B cell (primary cell): ENCODE results near the gene MTFMT. TPM values are rescaled to one million over a fixed set of nuclear protein-coding genes. Genes with fewer than 3 reads are reported as not detected.
"Not testable (repeated sequence)": the region's sequence is repeated elsewhere in the genome, so short reads cannot be mapped to it uniquely, and the experiment has no call there.

ENCODE experiments used
- ATAC-seq: fragments of 200-7000 bp; cut with Tn5 transposase; one replicate; pipeline ENCODE4 v1.10.0; 2021; ENCODE audit warnings: low read depth, mild to moderate bottlenecking, moderate number of reproducible peaks, moderate library complexity
- CTCF ChIA-PET: fragments of 350-600 bp; sonication (Branson Sonifier 250); formaldehyde crosslinking; loops from one replicate; lab custom pipeline; 2021; ENCODE audit warnings: antibody characterized with exemption, inconsistent platforms; lab: Charles Lee
- POLR2A ChIA-PET: fragments of 350-600 bp; sonication (Branson Sonifier 250); formaldehyde crosslinking; loops from one replicate; lab custom pipeline; 2021; ENCODE audit warnings: antibody characterized with exemption; lab: Charles Lee
- DNase-seq: peaks from one replicate; pipeline ENCODE4 v3.0.0; 2013
- H2AFZ ChIP-seq: 2 replicates; pipeline ENCODE4 v1.6.1; 2012; ENCODE audit warnings: mild to moderate bottlenecking, low read depth, low read length; ENCODE audit not compliant: insufficient read depth, poor library complexity, severe bottlenecking
- H3K27ac ChIP-seq, 2 donors: 1 replicate in 1 of 2; 2 replicates in 1 of 2; pipeline ENCODE4 v1.5.1; 2012 to 2013; ENCODE audit warnings: low read length in 2 of 2, mild to moderate bottlenecking in 2 of 2, moderate library complexity in 1 of 2
- H3K27me3 ChIP-seq, 4 experiments: fragments of 200-600 bp in 1 of 4; sonication (generic) in 1 of 4; replicated peaks in 1 of 4; 1 replicate in 2 of 4; 2 replicates in 2 of 4; pipeline versions ENCODE4 v1.6.1 to v1.7.0; 2013 to 2016; ENCODE audit warnings: low read length in 3 of 4, mild to moderate bottlenecking in 2 of 4, mixed read lengths in 1 of 4, moderate library complexity in 1 of 4; ENCODE audit not compliant: insufficient read depth in 4 of 4, control insufficient read depth in 3 of 4; ENCODE audit errors: control extremely low read depth in 1 of 4
- H3K36me3 ChIP-seq, 2 experiments: replicated peaks in 1 of 2; 1 replicate in 1 of 2; 2 replicates in 1 of 2; pipeline versions ENCODE4 v1.6.1 to v1.7.1; 2013; ENCODE audit warnings: low read length in 1 of 2; ENCODE audit not compliant: insufficient read depth in 2 of 2, control insufficient read depth in 1 of 2; ENCODE audit errors: control extremely low read depth in 1 of 2, extremely low read depth in 1 of 2
- H3K4me1 ChIP-seq, 2 donors: fragments of 200-600 bp in 1 of 2; sonication (generic) in 1 of 2; 1 replicate in 1 of 2; 2 replicates in 1 of 2; pipeline versions ENCODE4 v1.5.1 to v1.6.1; 2013 to 2017; ENCODE audit warnings: low read length in 2 of 2; ENCODE audit not compliant: control insufficient read depth in 2 of 2, insufficient read depth in 2 of 2
- H3K4me2 ChIP-seq: replicated peaks from 2 replicates; pipeline ENCODE3; 2012; ENCODE audit warnings: mild to moderate bottlenecking, low read depth, low read length; ENCODE audit not compliant: poor library complexity, severe bottlenecking
- H3K4me3 ChIP-seq, 5 experiments: fragments of 200-600 bp in 1 of 5; sonication (generic) in 1 of 5; 1 replicate in 3 of 5; 2 replicates in 2 of 5; pipeline versions ENCODE4 v1.5.1 to v1.7.0; 2011 to 2016; ENCODE audit warnings: low read length in 4 of 5, mild to moderate bottlenecking in 4 of 5, low read depth in 2 of 5, control low read depth in 1 of 5, moderate library complexity in 1 of 5; ENCODE audit not compliant: insufficient read depth in 1 of 5; ENCODE audit errors: control extremely low read depth in 1 of 5, extremely low read depth in 1 of 5
- H3K79me2 ChIP-seq: fragments of 200-600 bp; sonication (generic); one replicate; pipeline ENCODE4 v1.6.0; 2016; ENCODE audit warnings: low read length; ENCODE audit not compliant: control insufficient read depth, insufficient read depth
- H3K9ac ChIP-seq: fragments of 200-600 bp; sonication (generic); 2 replicates; pipeline ENCODE4 v1.6.1; 2017; ENCODE audit warnings: mild to moderate bottlenecking, low read length, moderate library complexity
- H3K9me3 ChIP-seq, 3 donors: one replicate each; pipeline versions ENCODE4 v1.6.1 to v1.7.1; 2013; ENCODE audit warnings: low read length in 2 of 3; ENCODE audit not compliant: control insufficient read depth in 2 of 3, insufficient read depth in 1 of 3; ENCODE audit errors: control extremely low read depth in 1 of 3
- H4K20me1 ChIP-seq: 2 replicates; pipeline ENCODE4 v1.6.0; 2012; ENCODE audit warnings: mild to moderate bottlenecking, low read length; ENCODE audit not compliant: insufficient read depth, control insufficient read depth, poor library complexity, severe bottlenecking
- H3K27ac Mint-ChIP-seq: one replicate; pipeline ENCODE4 v1.8.0; 2021; ENCODE audit warnings: mixed read lengths
- H3K27me3 Mint-ChIP-seq: one replicate; pipeline ENCODE4 v1.8.0; 2021; ENCODE audit warnings: mixed read lengths
- H3K4me1 Mint-ChIP-seq: one replicate; pipeline ENCODE4 v1.8.0; 2021; ENCODE audit warnings: mixed read lengths
- H3K4me3 Mint-ChIP-seq: one replicate; pipeline ENCODE4 v1.8.0; 2021; ENCODE audit warnings: mixed read lengths
- H3K9me3 Mint-ChIP-seq: one replicate; pipeline ENCODE4 v1.8.0; 2022; ENCODE audit warnings: mixed read lengths; ENCODE audit not compliant: insufficient read depth
- EZH2 ChIP-seq: IDR thresholded peaks from 2 replicates; pipeline ENCODE4 v1.6.1; 2012; ENCODE audit warnings: borderline replicate concordance, low read depth, mild to moderate bottlenecking, moderate library complexity, low read length; ENCODE audit not compliant: insufficient read depth, poor library complexity, severe bottlenecking
- WGBS: methylation state at CpG from one replicate; pipeline ENCODE4 v1.1.5; 2013; ENCODE audit warnings: missing lambda C conversion rate; ENCODE audit not compliant: insufficient coverage; 5-methylcytosine and 5-hydroxymethylcytosine counted together
- intact Hi-C: fragments of 100-400 bp; cut with micrococcal nuclease; formaldehyde crosslinking; loops from one replicate; pipeline ENCODE4 v1.10.0; 2022
- polyA plus RNA-seq: library from polyadenylated mRNA; depleted of rRNA; stranded (reverse); fragments of >200 nt; gene quantifications from 2 replicates; pipeline ENCODE4 v1.2.3, GENCODE V29; 2012
- total RNA-seq, 2 donors: library from RNA; stranded (reverse); fragments of 120-200 nt in 1 of 2; gene quantifications; 1 replicate in 1 of 2; 2 replicates in 1 of 2; pipeline versions ENCODE4 v1.2.3 to v1.2.4, GENCODE V29; 2013 to 2022
- TF ChIP-seq, protein P1 (sequence below): fragments of 200-600 bp; IDR thresholded peaks from one replicate; pipeline ENCODE4 v1.8.0; 2022; ENCODE audit warnings: antibody characterized with exemption, mild to moderate bottlenecking

Gene MTFMT
- total and polyA plus RNA-seq, 2 donors (not counting 1 experiment from before 2014, with no cell fraction given): 10.0 to 14.3 TPM

DNA sequence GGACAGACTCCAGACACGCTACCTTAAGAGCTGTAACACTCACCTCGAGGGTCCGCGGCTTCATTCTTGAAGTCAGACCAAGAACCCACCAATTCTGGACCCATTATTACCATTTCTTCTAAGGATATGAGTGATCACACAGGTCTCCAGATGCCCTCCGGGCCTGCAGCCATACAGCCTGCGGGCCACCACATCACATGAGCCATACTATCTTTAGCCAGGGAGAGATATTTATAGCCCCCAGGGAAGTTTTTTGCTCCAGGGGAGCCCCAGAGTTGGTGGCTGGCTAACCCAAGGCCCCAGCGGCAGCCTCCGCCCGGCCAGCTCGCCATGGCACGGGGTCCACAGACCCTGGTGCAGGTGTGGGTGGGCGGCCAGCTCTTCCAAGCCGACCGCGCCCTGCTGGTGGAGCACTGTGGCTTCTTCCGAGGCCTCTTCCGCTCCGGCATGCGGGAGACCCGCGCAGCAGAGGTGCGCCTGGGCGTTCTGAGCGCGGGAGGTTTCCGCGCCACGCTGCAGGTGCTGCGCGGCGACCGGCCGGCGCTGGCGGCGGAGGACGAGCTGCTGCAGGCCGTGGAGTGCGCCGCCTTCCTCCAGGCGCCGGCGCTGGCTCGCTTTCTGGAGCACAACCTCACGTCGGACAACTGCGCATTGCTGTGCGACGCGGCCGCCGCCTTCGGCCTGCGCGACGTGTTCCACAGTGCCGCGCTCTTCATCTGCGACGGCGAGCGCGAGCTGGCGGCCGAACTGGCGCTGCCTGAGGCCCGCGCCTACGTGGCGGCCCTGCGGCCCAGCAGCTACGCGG lies 47.2 kb upstream of the MTFMT start, which contains the start of gene KBTBD13:
TSS of gene KBTBD13 (plus strand) at position 261 of the 805 bp plus-strand sequence. CDS start at position 331, 70 bp downstream.
- Histone ChIP-seq H2AFZ (no peak within 1 kb of the TSS), H3K9ac (no peak within 1 kb of the TSS), H3K27me3 (peaks cover 0 to 23% (median 5%) of the 10 kb centered on the region in 4 experiments), H3K36me3 (no peaks in the 10 kb centered on the region), H3K79me2 (no peaks in the 10 kb centered on the region), H3K9me3 (peaks cover 0 to 8% (median 0%) of the 10 kb centered on the region in 3 donors), H3K4me2 (peak within 1 kb of the TSS; percentile 65), H3K27ac (no peak within 1 kb of the TSS), H3K4me1 (peaks cover 0 to 6% of the 10 kb centered on the region in 2 donors), H3K4me3 (no peak within 1 kb of the TSS), H4K20me1 (no peaks in the 10 kb centered on the region)
- peaks cover 39% of the 10 kb centered on the region for H3K27me3 Mint-ChIP-seq
- WGBS: 87% methylated on average over 72 of the region's 73 CpGs
- CTCF ChIA-PET: interaction anchor here (0.6 to 4.1 kb wide), 4 partner anchors 11 to 1734 kb away, joined by 3 to 19 read pairs (median 6); no protein-coding TSS in a partner anchor
- peaks cover 9% of the 10 kb centered on the region for H3K4me1 Mint-ChIP-seq
- ATAC-seq (no peak), DNase-seq (no peak)
- TF ChIP-seq, protein P1, sequence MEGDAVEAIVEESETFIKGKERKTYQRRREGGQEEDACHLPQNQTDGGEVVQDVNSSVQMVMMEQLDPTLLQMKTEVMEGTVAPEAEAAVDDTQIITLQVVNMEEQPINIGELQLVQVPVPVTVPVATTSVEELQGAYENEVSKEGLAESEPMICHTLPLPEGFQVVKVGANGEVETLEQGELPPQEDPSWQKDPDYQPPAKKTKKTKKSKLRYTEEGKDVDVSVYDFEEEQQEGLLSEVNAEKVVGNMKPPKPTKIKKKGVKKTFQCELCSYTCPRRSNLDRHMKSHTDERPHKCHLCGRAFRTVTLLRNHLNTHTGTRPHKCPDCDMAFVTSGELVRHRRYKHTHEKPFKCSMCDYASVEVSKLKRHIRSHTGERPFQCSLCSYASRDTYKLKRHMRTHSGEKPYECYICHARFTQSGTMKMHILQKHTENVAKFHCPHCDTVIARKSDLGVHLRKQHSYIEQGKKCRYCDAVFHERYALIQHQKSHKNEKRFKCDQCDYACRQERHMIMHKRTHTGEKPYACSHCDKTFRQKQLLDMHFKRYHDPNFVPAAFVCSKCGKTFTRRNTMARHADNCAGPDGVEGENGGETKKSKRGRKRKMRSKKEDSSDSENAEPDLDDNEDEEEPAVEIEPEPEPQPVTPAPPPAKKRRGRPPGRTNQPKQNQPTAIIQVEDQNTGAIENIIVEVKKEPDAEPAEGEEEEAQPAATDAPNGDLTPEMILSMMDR: no peak
- no peak for TF ChIP-seq EZH2
- intact Hi-C loops: no loop called here
- no peak within 1 kb of the TSS for H3K4me3 Mint-ChIP-seq
- H3K27ac Mint-ChIP-seq: no peak within 1 kb of the TSS
- POLR2A ChIA-PET: no interaction called here
- H3K9me3 Mint-ChIP-seq: no peaks in the 10 kb centered on the region

DNA sequence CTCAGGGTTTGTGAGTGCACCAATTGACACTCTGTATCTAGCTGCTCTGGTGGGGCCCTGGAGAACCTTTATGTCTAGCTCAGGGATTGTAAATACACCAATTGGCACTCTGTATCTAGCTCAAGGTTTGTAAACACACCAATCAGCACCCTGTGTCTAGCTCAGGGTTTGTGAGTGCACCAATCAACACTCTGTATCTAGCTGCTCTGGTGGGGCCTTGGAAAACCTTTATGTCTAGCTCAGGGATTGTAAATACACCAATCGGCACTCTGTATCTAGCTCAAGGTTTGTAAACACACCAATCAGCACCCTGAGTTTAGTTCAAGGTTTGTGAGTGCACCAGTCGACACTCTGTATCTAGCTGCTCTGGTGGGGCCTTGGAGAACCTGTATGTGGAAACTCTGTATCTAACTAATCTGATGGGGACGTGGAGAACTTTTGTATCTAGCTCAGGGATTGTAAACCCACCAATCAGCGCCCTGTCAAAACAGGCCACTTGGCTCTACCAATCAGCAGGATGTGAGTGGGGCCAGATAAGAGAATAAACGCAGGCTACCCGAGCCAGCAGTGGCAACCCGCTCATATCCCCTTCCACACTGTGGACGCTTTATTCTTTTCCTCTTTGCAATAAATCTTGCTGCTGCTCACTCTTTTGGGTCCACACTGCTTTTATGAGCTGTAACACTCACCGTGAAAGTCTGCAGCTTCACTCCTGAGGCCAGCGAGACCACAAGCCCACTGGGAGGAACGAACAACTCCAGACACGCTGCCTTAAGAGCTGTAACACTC lies 46.4 kb upstream of the MTFMT start:
- H3K27me3 ChIP-seq: peaks cover 0 to 18% (median 5%) of the 10 kb centered on the region in 4 experiments
- H3K9me3 ChIP-seq, POLR2A ChIA-PET, H3K79me2 ChIP-seq, H3K4me3 ChIP-seq, H3K4me1 ChIP-seq, H3K4me3 Mint-ChIP-seq, ATAC-seq, H3K36me3 ChIP-seq, H3K4me1 Mint-ChIP-seq, H4K20me1 ChIP-seq, H2AFZ ChIP-seq, H3K4me2 ChIP-seq, H3K9me3 Mint-ChIP-seq, H3K27ac Mint-ChIP-seq, H3K9ac ChIP-seq, DNase-seq, H3K27ac ChIP-seq, intact Hi-C loops: not testable (repeated sequence)
- CTCF ChIA-PET: interaction anchor here (0.6 to 4.1 kb wide), 3 partner anchors 11 to 1734 kb away, joined by 3 to 19 read pairs (median 3); no protein-coding TSS in a partner anchor
- peaks cover 30% of the 10 kb centered on the region for H3K27me3 Mint-ChIP-seq
- 18% methylated on average over 9 of the region's 12 CpGs for WGBS

DNA sequence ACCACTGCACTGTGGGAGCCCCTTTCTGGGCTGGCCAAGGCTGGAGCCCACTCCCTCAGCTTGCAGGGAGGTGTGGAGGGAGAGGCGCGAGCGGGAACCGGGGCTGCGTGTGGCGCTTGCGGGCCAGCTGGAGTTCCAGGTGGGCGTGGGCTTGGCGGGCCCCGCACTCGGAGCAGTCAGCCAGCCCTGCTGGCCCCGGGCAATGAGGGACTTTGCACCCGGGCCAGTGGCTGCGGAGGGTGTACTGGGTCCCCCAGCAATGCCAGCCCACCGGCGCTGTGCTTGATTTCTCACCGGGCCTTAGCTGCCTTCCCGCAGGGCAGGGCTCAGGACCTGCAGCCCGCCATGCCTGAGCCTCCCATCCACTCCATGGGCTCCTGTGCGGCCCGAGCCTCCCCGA lies 45.5 kb upstream of the MTFMT start:
- intact Hi-C loops, H3K4me3 Mint-ChIP-seq, CTCF ChIA-PET, H3K4me1 Mint-ChIP-seq, H3K9ac ChIP-seq, POLR2A ChIA-PET, H3K4me3 ChIP-seq, ATAC-seq, H3K36me3 ChIP-seq, H3K4me1 ChIP-seq, DNase-seq, H3K4me2 ChIP-seq, H3K9me3 ChIP-seq, H2AFZ ChIP-seq, H3K79me2 ChIP-seq, H3K27ac ChIP-seq, H4K20me1 ChIP-seq, H3K27ac Mint-ChIP-seq, H3K9me3 Mint-ChIP-seq: not testable (repeated sequence)
- H3K27me3 ChIP-seq: peaks cover 0 to 19% (median 5%) of the 10 kb centered on the region in 4 experiments
- WGBS: 99% methylated on average over 11 of the region's 22 CpGs
- H3K27me3 Mint-ChIP-seq: peaks cover 26% of the 10 kb centered on the region
